M059J (cell line): Measurements from ENCODE around the gene ZBTB25. TPM values are rescaled to one million over a fixed set of nuclear protein-coding genes. Genes with fewer than 3 reads are reported as not detected.
"Not testable (repeated sequence)": the region's sequence is repeated elsewhere in the genome, so short reads cannot be mapped to it uniquely, and the experiment has no call there.

Experiments used
- DNase-seq: peaks from one replicate; pipeline ENCODE4 v3.0.0-alpha.2; 2012; ENCODE audit warnings: low read depth
- total RNA-seq: library from RNA; depleted of rRNA; stranded (reverse); fragments of >200 nt; shearing (Covaris generic); gene quantifications from 2 replicates; pipeline ENCODE4 v1.2.3, GENCODE V29; 2014; rRNA removed

Gene ZBTB25, protein sequence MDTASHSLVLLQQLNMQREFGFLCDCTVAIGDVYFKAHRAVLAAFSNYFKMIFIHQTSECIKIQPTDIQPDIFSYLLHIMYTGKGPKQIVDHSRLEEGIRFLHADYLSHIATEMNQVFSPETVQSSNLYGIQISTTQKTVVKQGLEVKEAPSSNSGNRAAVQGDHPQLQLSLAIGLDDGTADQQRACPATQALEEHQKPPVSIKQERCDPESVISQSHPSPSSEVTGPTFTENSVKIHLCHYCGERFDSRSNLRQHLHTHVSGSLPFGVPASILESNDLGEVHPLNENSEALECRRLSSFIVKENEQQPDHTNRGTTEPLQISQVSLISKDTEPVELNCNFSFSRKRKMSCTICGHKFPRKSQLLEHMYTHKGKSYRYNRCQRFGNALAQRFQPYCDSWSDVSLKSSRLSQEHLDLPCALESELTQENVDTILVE
- 5.5 and 6.3 TPM in 2 replicates for total RNA-seq

- DNase-seq = peak; percentile 93
These were observed at the start of gene ZBTB25 for GRCh38 chr14:64503434-64504309. ZBTB25 (minus strand) TSS chr14:64503838; CDS start chr14:64490533, 13,305 bp downstream.

DNA sequence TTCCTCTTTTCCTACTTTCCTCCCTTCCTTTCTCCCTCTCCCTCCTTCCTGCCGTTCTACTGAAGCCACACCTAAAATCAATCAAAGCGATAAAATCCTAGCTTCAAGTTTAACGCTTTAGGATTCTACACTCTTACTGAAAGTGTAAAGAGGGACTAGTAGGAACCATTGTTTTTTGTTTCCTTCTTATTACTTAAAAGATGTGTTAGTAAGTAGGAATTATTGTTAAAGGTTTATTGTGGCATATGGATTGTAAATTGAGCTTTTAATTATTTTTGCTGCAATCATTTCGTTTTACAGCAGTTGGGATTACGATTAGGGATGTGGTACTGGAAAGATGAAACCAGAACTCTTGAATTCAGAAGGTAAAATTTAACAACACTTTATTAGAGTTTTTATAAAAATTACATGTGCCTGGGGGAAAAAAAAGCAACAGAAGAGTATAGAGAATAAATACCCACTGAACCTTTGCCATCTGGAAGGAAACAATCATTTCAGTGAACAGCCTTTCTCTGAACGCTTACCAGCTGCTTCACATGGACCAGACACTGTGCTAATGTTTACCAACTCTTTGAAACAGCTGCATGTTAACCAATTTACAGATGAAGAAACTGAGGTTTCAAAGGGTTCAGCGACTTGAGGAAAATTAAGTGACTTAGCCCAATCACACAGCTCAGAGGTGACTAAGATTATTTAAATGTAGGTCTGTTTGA is 47.1 kb upstream of the ZBTB25 start:
- DNase-seq = no peak

DNA sequence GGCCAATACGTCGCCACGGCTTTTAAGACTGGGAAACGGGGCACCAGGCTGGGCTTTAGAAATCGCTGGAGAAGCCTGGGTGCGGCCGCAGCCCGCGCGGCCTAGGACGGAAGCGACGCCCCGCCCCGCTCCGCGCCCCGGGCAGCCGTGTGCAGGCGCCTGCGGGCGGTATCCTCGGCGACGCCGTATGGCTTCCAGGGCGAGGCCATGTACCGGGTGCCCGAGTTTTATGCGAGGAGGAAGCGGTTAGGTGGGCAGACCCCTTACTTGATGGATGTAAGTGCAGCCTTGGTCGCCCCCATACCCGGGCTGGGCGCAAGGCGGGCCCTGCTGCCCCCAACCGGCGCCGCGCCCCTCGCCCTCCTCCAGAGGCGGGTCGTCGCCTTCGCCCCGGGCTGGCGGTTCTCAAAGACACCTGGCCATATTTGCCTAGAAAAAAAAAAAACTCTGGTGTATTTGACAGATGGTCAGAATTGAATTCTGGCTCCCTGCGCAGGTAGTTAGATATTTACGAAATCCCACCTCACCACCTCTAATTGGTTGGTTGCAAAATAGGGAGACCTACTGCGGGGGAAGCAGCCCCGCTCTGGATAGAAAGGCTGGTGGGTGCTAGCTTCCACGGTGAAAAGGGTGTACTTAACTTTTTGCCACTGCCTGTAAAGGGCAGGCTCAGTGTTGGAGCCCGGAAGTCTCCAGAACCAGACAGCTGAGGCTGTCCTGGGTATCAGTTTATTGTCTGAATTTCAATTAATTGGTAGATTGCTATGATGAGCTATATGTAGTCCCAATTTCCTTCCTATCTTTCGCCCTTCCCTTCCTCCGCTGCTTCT is 46.4 kb upstream of the ZBTB25 start, which contains the start of gene PPP1R36:
Gene PPP1R36 (plus strand): TSS at position 171 of the 830 bp plus-strand sequence. CDS start 37 bp downstream, at position 208.
- DNase-seq = peak; percentile 41

DNA sequence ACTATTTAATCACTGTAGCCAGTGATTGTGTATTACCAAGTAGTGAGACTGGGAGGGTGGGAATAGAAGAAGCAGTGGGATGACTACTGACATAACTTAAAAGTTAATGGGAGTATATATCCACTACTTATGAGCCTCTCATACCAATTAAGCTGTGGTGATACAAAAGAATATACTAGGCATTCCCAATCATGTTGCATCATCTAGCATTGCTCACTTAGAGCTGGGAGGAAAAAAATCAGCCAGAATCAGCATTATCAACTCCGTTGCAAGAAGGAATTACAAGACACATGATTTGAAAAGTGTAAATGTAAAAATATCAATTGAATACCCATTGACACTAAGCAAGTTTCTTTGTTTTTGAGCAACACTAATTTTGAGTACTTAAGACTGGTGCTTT is 45.4 kb upstream of the ZBTB25 start:
- no peak for DNase-seq

DNA sequence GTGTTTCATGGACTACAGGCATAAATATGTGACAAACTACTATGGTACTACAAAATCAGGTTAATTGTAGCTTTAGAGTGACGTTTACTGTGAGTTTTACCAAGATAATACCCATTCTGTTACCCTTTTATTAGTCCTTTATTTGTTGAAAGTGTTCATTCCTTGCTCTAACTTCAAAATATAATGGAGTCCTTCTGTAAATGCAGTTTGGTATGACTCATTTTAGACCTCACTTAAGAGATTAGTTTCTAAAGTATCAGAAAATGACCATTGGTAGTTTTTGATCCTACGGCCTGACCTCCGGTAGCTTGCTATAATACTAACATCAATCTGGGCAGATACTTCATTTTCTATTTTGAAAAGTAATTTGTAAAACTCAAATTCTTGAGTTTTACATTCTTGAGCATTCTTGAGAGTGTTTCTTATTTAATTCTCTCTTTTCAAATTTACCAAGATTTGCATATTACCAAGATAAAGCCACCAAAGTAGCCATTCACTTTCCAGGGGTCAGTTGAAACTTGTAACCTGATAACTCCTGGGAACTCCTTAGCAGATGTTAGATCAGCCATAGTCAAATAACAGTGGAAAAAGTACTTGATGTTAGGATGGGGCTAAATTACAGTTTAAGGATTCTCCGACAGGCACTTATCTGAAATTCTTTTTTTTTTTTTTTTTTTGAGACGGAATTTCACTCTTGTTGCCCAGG is 41.1 kb upstream of the ZBTB25 start:
- no peak for DNase-seq

DNA sequence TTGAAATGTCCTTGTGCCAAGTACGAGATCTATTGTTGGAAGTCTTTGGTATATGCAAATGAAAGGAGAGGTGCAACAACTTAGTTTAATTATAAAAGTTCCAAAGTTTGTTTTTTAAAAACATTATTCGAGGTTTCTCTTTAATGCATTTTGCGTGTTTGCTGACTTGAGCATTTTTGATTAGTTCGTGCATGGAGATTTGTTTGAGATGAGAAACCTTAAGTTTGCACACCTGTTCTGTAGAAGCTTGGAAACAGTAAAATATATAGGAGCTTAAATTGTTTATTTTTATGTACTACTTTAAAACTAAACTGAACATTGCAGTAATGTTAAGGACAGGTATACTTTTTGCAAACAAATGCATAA is 39.2 kb upstream of the ZBTB25 start:
- no peak for DNase-seq

DNA sequence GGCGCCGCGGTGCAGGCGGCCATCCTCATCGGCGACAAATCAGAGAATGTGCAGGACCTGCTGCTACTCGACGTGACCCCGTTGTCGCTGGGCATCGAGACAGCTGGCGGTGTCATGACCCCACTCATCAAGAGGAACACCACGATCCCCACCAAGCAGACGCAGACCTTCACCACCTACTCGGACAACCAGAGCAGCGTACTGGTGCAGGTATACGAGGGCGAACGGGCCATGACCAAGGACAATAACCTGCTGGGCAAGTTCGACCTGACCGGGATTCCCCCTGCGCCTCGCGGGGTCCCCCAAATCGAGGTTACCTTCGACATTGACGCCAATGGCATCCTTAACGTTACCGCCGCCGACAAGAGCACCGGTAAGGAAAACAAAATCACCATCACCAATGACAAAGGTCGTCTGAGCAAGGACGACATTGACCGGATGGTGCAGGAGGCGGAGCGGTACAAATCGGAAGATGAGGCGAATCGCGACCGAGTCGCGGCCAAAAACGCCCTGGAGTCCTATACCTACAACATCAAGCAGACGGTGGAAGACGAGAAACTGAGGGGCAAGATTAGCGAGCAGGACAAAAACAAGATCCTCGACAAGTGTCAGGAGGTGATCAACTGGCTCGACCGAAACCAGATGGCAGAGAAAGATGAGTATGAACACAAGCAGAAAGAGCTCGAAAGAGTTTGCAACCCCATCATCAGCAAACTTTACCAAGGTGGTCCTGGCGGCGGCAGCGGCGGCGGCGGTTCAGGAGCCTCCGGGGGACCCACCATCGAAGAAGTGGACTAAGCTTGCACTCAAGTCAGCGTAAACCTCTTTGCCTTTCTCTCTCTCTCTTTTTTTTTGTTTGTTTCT is 38.6 kb upstream of the ZBTB25 start:
- no peak for DNase-seq

DNA sequence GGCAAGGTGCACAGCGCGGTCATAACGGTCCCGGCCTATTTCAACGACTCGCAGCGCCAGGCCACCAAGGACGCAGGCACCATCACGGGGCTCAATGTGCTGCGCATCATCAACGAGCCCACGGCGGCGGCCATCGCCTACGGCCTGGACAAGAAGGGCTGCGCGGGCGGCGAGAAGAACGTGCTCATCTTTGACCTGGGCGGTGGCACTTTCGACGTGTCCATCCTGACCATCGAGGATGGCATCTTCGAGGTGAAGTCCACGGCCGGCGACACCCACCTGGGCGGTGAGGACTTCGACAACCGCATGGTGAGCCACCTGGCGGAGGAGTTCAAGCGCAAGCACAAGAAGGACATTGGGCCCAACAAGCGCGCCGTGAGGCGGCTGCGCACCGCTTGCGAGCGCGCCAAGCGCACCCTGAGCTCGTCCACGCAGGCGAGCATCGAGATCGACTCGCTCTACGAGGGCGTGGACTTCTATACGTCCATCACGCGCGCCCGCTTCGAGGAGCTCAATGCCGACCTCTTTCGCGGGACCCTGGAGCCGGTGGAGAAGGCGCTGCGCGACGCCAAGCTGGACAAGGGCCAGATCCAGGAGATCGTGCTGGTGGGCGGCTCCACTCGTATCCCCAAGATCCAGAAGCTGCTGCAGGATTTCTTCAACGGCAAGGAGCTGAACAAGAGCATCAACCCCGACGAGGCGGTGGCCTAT is 37.8 kb upstream of the ZBTB25 start:
- DNase-seq = no peak

DNA sequence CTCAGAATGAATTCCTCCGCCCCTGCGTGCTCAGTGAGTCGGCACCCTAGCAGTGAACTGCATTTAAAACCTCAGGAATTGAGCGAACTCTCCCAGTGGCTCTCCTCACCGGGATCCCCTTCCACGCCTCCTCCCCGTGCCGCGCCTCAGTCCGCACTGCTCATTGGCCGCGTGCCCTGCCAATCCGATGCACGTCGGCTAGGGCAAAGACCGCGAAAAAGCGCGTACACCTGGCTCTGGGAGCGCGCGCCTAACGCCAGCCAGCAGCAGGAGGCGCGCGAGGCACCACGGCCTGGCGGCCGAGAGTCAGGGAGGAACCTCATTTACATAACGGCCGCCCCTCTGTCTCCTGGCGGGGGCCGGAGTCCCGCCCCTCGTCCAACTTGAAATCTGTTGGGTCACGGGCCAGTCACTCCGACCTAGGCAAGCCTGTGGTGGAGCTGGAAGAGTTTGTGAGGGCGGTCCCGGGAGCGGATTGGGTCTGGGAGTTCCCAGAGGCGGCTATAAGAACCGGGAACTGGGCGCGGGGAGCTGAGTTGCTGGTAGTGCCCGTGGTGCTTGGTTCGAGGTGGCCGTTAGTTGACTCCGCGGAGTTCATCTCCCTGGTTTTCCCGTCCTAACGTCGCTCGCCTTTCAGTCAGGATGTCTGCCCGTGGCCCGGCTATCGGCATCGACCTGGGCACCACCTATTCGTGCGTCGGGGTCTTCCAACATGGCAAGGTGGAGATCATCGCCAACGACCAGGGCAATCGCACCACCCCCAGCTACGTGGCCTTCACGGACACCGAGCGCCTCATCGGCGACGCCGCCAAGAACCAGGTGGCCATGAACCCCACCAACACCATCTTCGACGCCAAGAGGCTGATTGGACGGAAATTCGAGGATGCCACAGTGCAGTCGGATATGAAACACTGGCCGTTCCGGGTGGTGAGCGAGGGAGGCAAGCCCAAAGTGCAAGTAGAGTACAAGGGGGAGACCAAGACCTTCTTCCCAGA is 36.9 kb upstream of the ZBTB25 start, which contains the start of gene HSPA2:
Gene HSPA2 (plus strand): TSS at position 534 of the 995 bp plus-strand sequence. CDS start 109 bp downstream, at position 643.
- peak; percentile 95 for DNase-seq

- DNase-seq = peak; percentile 16
These were observed 33.0 kb upstream of the ZBTB25 start for GRCh38 chr14:64536488-64537245.

GRCh38 chr14:64531567-64531966 is 27.9 kb upstream of the ZBTB25 start:
- DNase-seq = no peak

DNA sequence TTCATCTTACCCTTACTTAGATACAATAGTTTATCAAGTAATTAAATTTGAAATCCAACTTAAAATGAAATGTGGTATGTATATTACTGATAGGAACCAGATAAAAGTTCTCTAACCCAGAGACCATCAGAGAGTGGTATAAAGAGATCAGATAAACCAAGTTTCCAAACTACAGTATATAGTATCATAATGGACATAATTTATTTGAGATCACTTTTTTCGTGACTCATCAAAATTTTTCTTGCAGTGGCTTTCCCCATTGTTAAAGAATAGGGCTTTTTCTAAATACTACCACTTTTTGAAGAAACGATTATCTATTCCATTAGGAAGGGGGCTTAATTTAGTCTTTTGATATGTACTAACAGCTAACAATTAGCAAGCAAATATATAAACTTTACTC is 21.7 kb upstream of the ZBTB25 start:
- no peak for DNase-seq

- no peak for DNase-seq
These were observed 19.1 kb upstream of the ZBTB25 start for GRCh38 chr14:64522591-64523355.

GRCh38 chr14:64520699-64521098 is 17.1 kb upstream of the ZBTB25 start:
- DNase-seq = no peak

GRCh38 chr14:64518229-64518628 is 14.6 kb upstream of the ZBTB25 start:
- DNase-seq = no peak

DNA sequence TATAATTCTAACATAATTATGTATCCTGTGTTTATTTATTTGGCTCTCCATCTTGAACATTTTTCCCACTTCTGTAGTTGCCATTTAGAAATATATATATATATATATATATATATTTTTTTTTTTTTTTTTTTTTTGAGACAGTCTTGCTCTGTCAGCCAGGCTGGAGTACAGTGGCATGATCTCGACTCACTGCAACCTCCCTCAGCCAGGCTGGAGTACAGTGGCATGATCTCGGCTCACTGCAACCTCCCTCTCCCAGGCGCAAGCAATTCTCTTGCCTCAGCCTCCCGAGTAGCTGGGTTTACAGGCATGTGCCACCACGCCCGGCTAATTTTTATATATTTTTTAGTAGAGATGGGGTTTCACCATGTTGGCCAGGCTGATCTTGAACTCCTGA is 14.0 kb upstream of the ZBTB25 start:
- not testable (repeated sequence) for DNase-seq
